CD14-positive monocyte (primary cell): ENCODE results near the gene ZNRF1. TPM values are rescaled to one million over a fixed set of nuclear protein-coding genes. Genes with fewer than 3 reads are reported as not detected.
A peak's percentile ranks its signal among the peaks of the same experiment; 100 is the strongest.

Source experiments
- DNase-seq, 3 donors: peaks; one replicate each; pipeline ENCODE4 v3.0.0-alpha.2; 2011 to 2022
- H2AFZ ChIP-seq: 2 replicates; pipeline ENCODE4 v1.6.0; 2012; ENCODE audit warnings: mild to moderate bottlenecking, low read depth, low read length, inconsistent platforms; ENCODE audit not compliant: insufficient read depth, poor library complexity, severe bottlenecking
- H3K27ac ChIP-seq, 2 donors: 1 replicate in 1 of 2; 2 replicates in 1 of 2; pipeline ENCODE4 v1.5.1; 2012 to 2013; ENCODE audit warnings: low read length in 2 of 2, control low read depth in 1 of 2, inconsistent platforms in 1 of 2, low read depth in 1 of 2, mild to moderate bottlenecking in 1 of 2
- H3K27me3 ChIP-seq, 2 donors: one replicate each; pipeline versions ENCODE4 v1.6.0 to v1.6.1; 2011 to 2013; ENCODE audit warnings: low read length in 2 of 2; ENCODE audit not compliant: control insufficient read depth in 2 of 2, insufficient read depth in 2 of 2
- H3K36me3 ChIP-seq, 2 donors: replicated peaks in 1 of 2; 1 replicate in 1 of 2; 2 replicates in 1 of 2; pipeline versions ENCODE4 v1.5.1 to v1.6.1; 2012 to 2013; ENCODE audit warnings: low read length in 2 of 2, control low read depth in 1 of 2, inconsistent platforms in 1 of 2, mild to moderate bottlenecking in 1 of 2; ENCODE audit not compliant: insufficient read depth in 2 of 2, control insufficient read depth in 1 of 2
- H3K4me1 ChIP-seq, 2 donors: 1 replicate in 1 of 2; 2 replicates in 1 of 2; pipeline versions ENCODE4 v1.5.1 to v1.6.1; 2012 to 2013; ENCODE audit warnings: low read length in 2 of 2, control low read depth in 1 of 2, inconsistent platforms in 1 of 2, mild to moderate bottlenecking in 1 of 2, moderate library complexity in 1 of 2; ENCODE audit not compliant: insufficient read depth in 2 of 2, control insufficient read depth in 1 of 2
- H3K4me2 ChIP-seq: replicated peaks from 2 replicates; pipeline ENCODE3; 2012; ENCODE audit warnings: low read length, moderate library complexity, mild to moderate bottlenecking; ENCODE audit not compliant: poor library complexity, severe bottlenecking; ENCODE audit errors: extremely low read depth
- H3K4me3 ChIP-seq, 3 experiments: fragments of 200-600 bp in 1 of 3; sonication (generic) in 1 of 3; replicated peaks in 1 of 3; 1 replicate in 2 of 3; 2 replicates in 1 of 3; pipeline ENCODE4 v1.5.1; 2011 to 2013; ENCODE audit warnings: low read length in 3 of 3, mild to moderate bottlenecking in 3 of 3, control low read depth in 2 of 3, low read depth in 2 of 3, inconsistent platforms in 1 of 3, moderate library complexity in 1 of 3
- H3K79me2 ChIP-seq: 2 replicates; pipeline ENCODE4 v1.6.0; 2012; ENCODE audit warnings: mild to moderate bottlenecking, control low read depth, inconsistent platforms, low read length, moderate library complexity; ENCODE audit not compliant: insufficient read depth
- H3K9ac ChIP-seq: 2 replicates; pipeline ENCODE4 v1.6.0; 2017; ENCODE audit warnings: low read length, mild to moderate bottlenecking; ENCODE audit not compliant: insufficient read depth, poor library complexity, severe bottlenecking
- H3K9me3 ChIP-seq, 2 donors: replicated peaks in 1 of 2; 1 replicate in 1 of 2; 2 replicates in 1 of 2; pipeline versions ENCODE4 v1.5.1 to v1.6.1; 2012 to 2013; ENCODE audit warnings: low read length in 2 of 2, control low read depth in 1 of 2; ENCODE audit not compliant: control insufficient read depth in 1 of 2, insufficient read depth in 1 of 2
- H4K20me1 ChIP-seq: 2 replicates; pipeline ENCODE4 v1.6.0; 2012; ENCODE audit warnings: mild to moderate bottlenecking, low read length, control low read depth, moderate library complexity; ENCODE audit not compliant: insufficient read depth
- H3K27ac Mint-ChIP-seq, 7 donors: one replicate each; pipeline ENCODE4 v1.8.0; 2020; ENCODE audit warnings: mild to moderate bottlenecking in 7 of 7, mixed read lengths in 7 of 7, moderate library complexity in 6 of 7, inconsistent platforms in 2 of 7
- H3K27me3 Mint-ChIP-seq, 3 donors: one replicate each; pipeline ENCODE4 v1.8.0; 2021 to 2022; ENCODE audit warnings: low read depth in 3 of 3, mild to moderate bottlenecking in 3 of 3, mixed read lengths in 3 of 3, moderate library complexity in 3 of 3, inconsistent platforms in 1 of 3
- H3K36me3 Mint-ChIP-seq, 2 donors: one replicate each; pipeline ENCODE4 v1.8.0; 2020; ENCODE audit warnings: mixed read lengths in 2 of 2, inconsistent platforms in 1 of 2, mild to moderate bottlenecking in 1 of 2
- H3K4me1 Mint-ChIP-seq: one replicate; pipeline ENCODE4 v1.8.0; 2020; ENCODE audit warnings: mild to moderate bottlenecking, mixed read lengths
- H3K4me3 Mint-ChIP-seq, 2 donors: one replicate each; pipeline ENCODE4 v1.8.0; 2020; ENCODE audit warnings: mild to moderate bottlenecking in 2 of 2, mixed read lengths in 2 of 2, moderate library complexity in 1 of 2
- H3K9me3 Mint-ChIP-seq, 7 donors: one replicate each; pipeline ENCODE4 v1.8.0; 2020 to 2022; ENCODE audit warnings: mixed read lengths in 7 of 7, mild to moderate bottlenecking in 6 of 7, moderate library complexity in 6 of 7, inconsistent platforms in 2 of 7
- WGBS: methylation state at CpG from one replicate; pipeline ENCODE4 v1.1.5; 2013; ENCODE audit warnings: missing lambda C conversion rate; ENCODE audit not compliant: insufficient coverage; 5-methylcytosine and 5-hydroxymethylcytosine counted together
- intact Hi-C, 2 donors: fragments of 100-400 bp; cut with micrococcal nuclease; formaldehyde crosslinking; loops; one replicate each; pipeline versions ENCODE4 v1.15.0 to v1.15.1; 2023
- polyA plus RNA-seq, 3 donors: library from polyadenylated mRNA; depleted of rRNA in 1 of 3; unstranded in 2 of 3; stranded (reverse) in 1 of 3; fragments of 300-500 nt in 2 of 3; fragments of >200 nt in 1 of 3; fragmentation: Illumina TruSeq in 2 of 3; gene quantifications; 1 replicate in 2 of 3; 2 replicates in 1 of 3; pipeline ENCODE4 v1.2.3, GENCODE V29; 2012 to 2021
- TF ChIP-seq, protein P1 (sequence below): fragments of 200-600 bp; IDR thresholded peaks from one replicate; pipeline ENCODE4 v1.8.0; 2022; ENCODE audit warnings: antibody characterized with exemption, mild to moderate bottlenecking

Gene ZNRF1
- polyA plus RNA-seq, 3 donors, result 1.9 to 5.3 (median 4.3) TPM

DNA sequence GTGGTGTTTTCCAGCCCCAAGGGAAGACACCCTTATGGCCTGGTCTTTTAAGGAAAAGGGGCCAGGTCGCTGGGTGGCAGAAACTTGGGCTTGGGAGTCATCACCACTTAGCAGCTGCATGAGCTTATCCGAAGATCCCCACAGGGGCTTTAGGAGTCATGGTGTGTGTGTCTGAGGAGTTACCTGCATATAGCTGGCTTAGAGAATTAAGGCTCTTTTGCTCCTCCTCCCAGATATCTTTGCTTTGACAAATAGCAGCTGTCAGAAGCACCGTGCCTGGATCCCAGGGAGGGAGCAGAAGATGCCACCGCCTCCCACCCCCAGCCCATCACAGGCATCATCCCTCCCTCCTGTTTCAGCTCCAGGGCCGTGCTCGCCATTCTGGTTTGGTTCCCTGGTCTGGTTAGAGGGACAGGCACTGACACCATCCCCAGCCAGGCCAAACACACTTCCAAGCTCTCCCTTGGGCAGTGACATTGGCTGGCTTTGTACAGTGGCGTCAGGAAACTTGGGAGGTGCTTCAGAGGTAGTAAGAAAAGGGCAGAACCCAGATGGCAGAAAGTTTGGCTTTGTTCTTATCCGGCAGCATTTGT lies 100.3 kb downstream of the ZNRF1 start:
- peak overlapping the region; percentile 65 to 85 (median 78) for H3K27ac Mint-ChIP-seq

DNA sequence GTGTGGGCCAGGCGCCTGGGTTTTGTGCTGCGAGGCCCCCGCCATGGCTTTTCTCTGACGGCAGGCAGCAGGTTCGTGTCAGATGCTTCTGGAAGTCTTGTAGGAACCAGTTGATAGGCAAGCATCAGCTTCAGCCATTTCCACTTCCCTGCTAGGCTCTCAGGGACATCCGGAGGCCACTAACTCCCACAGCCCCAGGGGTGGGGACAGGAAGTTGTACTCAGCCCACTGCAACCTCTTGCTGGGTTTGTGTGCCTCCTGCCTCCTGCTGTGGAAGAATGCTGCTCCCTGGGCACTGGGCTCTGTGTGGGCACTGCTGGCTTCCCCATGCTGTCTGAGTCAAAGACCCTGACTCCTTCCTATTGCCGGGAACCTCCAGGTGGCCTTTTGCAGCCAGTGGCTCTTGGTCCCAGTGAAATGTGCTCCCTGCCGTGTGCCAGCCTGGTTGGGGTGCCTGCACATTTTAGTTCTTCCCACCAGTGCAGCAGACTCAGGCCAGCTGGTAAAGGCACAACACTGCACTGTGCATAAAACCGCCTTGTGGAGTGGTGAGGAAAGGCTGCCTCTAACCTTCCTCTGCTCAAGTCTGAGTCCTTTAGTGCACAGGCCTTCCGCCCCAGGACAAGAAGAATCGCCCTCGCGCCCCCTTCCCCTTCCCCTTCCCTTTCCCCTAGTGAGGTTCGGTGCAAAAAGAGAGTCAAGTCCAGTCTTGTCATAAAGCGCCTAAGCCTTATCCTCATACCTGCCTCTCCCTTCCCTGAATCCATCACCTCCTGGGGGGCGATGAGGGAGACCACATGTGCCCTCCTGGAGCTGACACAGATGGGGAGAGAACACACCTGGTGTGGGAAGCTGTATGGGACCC lies 101.1 kb downstream of the ZNRF1 start:
- peak overlapping the region; percentile 48 to 74 for H3K27ac ChIP-seq
- Mint-ChIP-seq H3K27me3 (peaks cover 0 to 1% (median 1%) of the 10 kb centered on the region in 3 donors), H3K27ac (peak overlapping the region; percentile 65 to 85 (median 78)), H3K36me3 (peaks cover 16 to 31% of the 10 kb centered on the region in 2 donors), H3K4me1 (peaks cover 44% of the 10 kb centered on the region), H3K4me3 (peak overlapping the region; percentile 50 to 71), H3K9me3 (no peaks in the 10 kb centered on the region)
- TF ChIP-seq, protein P1, sequence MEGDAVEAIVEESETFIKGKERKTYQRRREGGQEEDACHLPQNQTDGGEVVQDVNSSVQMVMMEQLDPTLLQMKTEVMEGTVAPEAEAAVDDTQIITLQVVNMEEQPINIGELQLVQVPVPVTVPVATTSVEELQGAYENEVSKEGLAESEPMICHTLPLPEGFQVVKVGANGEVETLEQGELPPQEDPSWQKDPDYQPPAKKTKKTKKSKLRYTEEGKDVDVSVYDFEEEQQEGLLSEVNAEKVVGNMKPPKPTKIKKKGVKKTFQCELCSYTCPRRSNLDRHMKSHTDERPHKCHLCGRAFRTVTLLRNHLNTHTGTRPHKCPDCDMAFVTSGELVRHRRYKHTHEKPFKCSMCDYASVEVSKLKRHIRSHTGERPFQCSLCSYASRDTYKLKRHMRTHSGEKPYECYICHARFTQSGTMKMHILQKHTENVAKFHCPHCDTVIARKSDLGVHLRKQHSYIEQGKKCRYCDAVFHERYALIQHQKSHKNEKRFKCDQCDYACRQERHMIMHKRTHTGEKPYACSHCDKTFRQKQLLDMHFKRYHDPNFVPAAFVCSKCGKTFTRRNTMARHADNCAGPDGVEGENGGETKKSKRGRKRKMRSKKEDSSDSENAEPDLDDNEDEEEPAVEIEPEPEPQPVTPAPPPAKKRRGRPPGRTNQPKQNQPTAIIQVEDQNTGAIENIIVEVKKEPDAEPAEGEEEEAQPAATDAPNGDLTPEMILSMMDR, result no peak
- H3K4me3 ChIP-seq, result peak overlapping the region in 1 of 3 experiments; percentile 57
- H3K4me1 ChIP-seq, result peaks cover 31 to 37% of the 10 kb centered on the region in 2 donors
- H3K9me3 ChIP-seq, result no peaks in the 10 kb centered on the region
- H3K36me3 ChIP-seq, result peaks cover 0 to 8% of the 10 kb centered on the region in 2 donors
- DNase-seq, result peak; percentile 44 to 52 (median 51)
- H3K9ac ChIP-seq, result peak overlapping the region; percentile 18
- WGBS, result 17% methylated on average over 14 of the region's 16 CpGs
- no peaks in the 10 kb centered on the region for H4K20me1 ChIP-seq
- H2AFZ ChIP-seq, result peak overlapping the region; percentile 76
- no peaks in the 10 kb centered on the region for H3K27me3 ChIP-seq
- H3K4me2 ChIP-seq, result peak overlapping the region; percentile 63
- H3K79me2 ChIP-seq, result no peaks in the 10 kb centered on the region
- intact Hi-C loops, result no loop called here

More for the DNA sequence above, 100.3 kb downstream of the ZNRF1 start:
- no peaks in the 10 kb centered on the region for H3K9me3 Mint-ChIP-seq
- Histone ChIP-seq H3K9me3 (no peaks in the 10 kb centered on the region), H3K4me1 (peaks cover 23 to 29% of the 10 kb centered on the region in 2 donors), H3K4me3 (peak overlapping the region in 1 of 3 experiments; percentile 57), H3K4me2 (peak overlapping the region; percentile 63), H3K36me3 (peaks cover 0 to 8% of the 10 kb centered on the region in 2 donors), H3K9ac (peak overlapping the region; percentile 18), H3K79me2 (no peaks in the 10 kb centered on the region), H3K27me3 (no peaks in the 10 kb centered on the region), H2AFZ (peak overlapping the region; percentile 76), H3K27ac (peak overlapping the region; percentile 48 to 74), H4K20me1 (no peaks in the 10 kb centered on the region)
- intact Hi-C loops, result no loop called here
- WGBS, result 56% methylated on average over 3 of the region's 8 CpGs
- H3K4me1 Mint-ChIP-seq, result peaks cover 36% of the 10 kb centered on the region
- peak overlapping the region; percentile 50 to 71 for H3K4me3 Mint-ChIP-seq
- peaks cover 19 to 33% of the 10 kb centered on the region in 2 donors for H3K36me3 Mint-ChIP-seq
- peaks cover 0 to 3% (median 1%) of the 10 kb centered on the region in 3 donors for H3K27me3 Mint-ChIP-seq
- TF ChIP-seq, protein P1, result no peak
- DNase-seq, result no peak
